Cardiac muscle cell (in vitro differentiated cells and primary cell): ENCODE results near the gene THADA. TPM values are rescaled to one million over a fixed set of nuclear protein-coding genes. Genes with fewer than 3 reads are reported as not detected.

Experiments used
- DNase-seq, 2 donors: peaks; one replicate each; pipeline versions ENCODE4 v3.0.0 to v3.0.0-alpha.2; 2010 to 2017; ENCODE audit warnings: low read depth in 1 of 2, low spot score in 1 of 2
- H3K27ac ChIP-seq: fragments of 200-600 bp; sonication (generic); 2 replicates; pipeline ENCODE4 v1.5.1; 2016
- H3K27me3 ChIP-seq: fragments of 200-600 bp; sonication (generic); 2 replicates; pipeline ENCODE4 v1.6.0; 2016; ENCODE audit warnings: control low read depth
- H3K36me3 ChIP-seq: fragments of 200-600 bp; sonication (generic); 2 replicates; pipeline ENCODE4 v1.5.1; 2016; ENCODE audit warnings: control low read depth
- H3K4me1 ChIP-seq: fragments of 200-600 bp; sonication (generic); 2 replicates; pipeline ENCODE4 v1.8.1; 2017; ENCODE audit warnings: low read depth, mild to moderate bottlenecking, mixed run types
- H3K4me3 ChIP-seq: fragments of 200-600 bp; sonication (generic); 2 replicates; pipeline ENCODE4 v1.5.1; 2016; ENCODE audit warnings: mild to moderate bottlenecking
- H3K9me3 ChIP-seq: fragments of 200-600 bp; sonication (generic); 2 replicates; pipeline ENCODE4 v1.5.1; 2017; ENCODE audit warnings: low read depth, mild to moderate bottlenecking, control low read depth
- CTCF ChIP-seq: IDR thresholded peaks from 2 replicates; pipeline ENCODE4 v1.5.1; 2012; ENCODE audit warnings: low read depth, mild to moderate bottlenecking, low read length
- polyA plus RNA-seq: library from polyadenylated mRNA; unstranded; fragments of >200 nt; fragmentation: Nextera tagmentation; extraction: Ambion mirVana; gene quantifications from 2 replicates; pipeline ENCODE4 v1.2.1, GENCODE V29; 2016
- total RNA-seq: library from RNA; depleted of rRNA; stranded (reverse); fragments of >200 nt; gene quantifications from 2 replicates; pipeline ENCODE4 v1.2.3, GENCODE V29; 2016

THADA gene
- total and polyA plus RNA-seq, 2 experiments from 2014 or later, result 11.9 to 17.3 TPM

- Histone ChIP-seq H3K36me3 (no peaks in the 10 kb centered on the region), H3K4me3 (no peak overlapping the region), H3K4me1 (peaks cover 12% of the 10 kb centered on the region), H3K9me3 (no peaks in the 10 kb centered on the region), H3K27ac (no peak overlapping the region), H3K27me3 (no peaks in the 10 kb centered on the region)
- no peak for DNase-seq
- no peak for TF ChIP-seq CTCF
Measured at GRCh38 chr2:43248621-43249020, 347.2 kb downstream of the THADA start.

- no peaks in the 10 kb centered on the region for H3K36me3 ChIP-seq
- H3K9me3 ChIP-seq, result no peaks in the 10 kb centered on the region
- peaks cover 6% of the 10 kb centered on the region for H3K4me1 ChIP-seq
- no peak overlapping the region for H3K27ac ChIP-seq
- DNase-seq, result no peak
- no peak overlapping the region for H3K4me3 ChIP-seq
- no peak for TF ChIP-seq CTCF
- H3K27me3 ChIP-seq, result no peaks in the 10 kb centered on the region
Measured at GRCh38 chr2:43246641-43247040, 349.2 kb downstream of the THADA start.

- Histone ChIP-seq H3K27me3 (no peaks in the 10 kb centered on the region), H3K9me3 (no peaks in the 10 kb centered on the region), H3K4me1 (no peaks in the 10 kb centered on the region), H3K4me3 (no peak overlapping the region), H3K36me3 (no peaks in the 10 kb centered on the region), H3K27ac (no peak overlapping the region)
- no peak for DNase-seq
- TF ChIP-seq CTCF, result no peak
Measured at GRCh38 chr2:43241558-43241957, 354.3 kb downstream of the THADA start.

GRCh38 chr2:43240766-43241150 lies 355.1 kb downstream of the THADA start:
- no peak overlapping the region for H3K27ac ChIP-seq
- H3K9me3 ChIP-seq, result no peaks in the 10 kb centered on the region
- no peak for TF ChIP-seq CTCF
- peaks cover 3% of the 10 kb centered on the region for H3K4me1 ChIP-seq
- H3K36me3 ChIP-seq, result no peaks in the 10 kb centered on the region
- H3K27me3 ChIP-seq, result no peaks in the 10 kb centered on the region
- no peak overlapping the region for H3K4me3 ChIP-seq
- DNase-seq, result no peak

- H3K4me3 ChIP-seq, result no peak overlapping the region
- peak; percentile 12 for TF ChIP-seq CTCF
- H3K4me1 ChIP-seq, result peaks cover 3% of the 10 kb centered on the region
- DNase-seq, result no peak
- no peak overlapping the region for H3K27ac ChIP-seq
- no peaks in the 10 kb centered on the region for H3K27me3 ChIP-seq
- no peaks in the 10 kb centered on the region for H3K9me3 ChIP-seq
- no peaks in the 10 kb centered on the region for H3K36me3 ChIP-seq
Measured at GRCh38 chr2:43239981-43240765, 355.7 kb downstream of the THADA start.
